OCI-LY3 (cell line): ENCODE data around the gene CD248.
"Not testable (repeated sequence)": the region's sequence is repeated elsewhere in the genome, so short reads cannot be mapped to it uniquely, and the experiment has no call there.

ENCODE experiments used
- CTCF ChIP-seq: fragments of 200-600, 300-600 bp; sonication (generic); IDR thresholded peaks from 2 replicates; pipeline ENCODE4 v1.5.1; 2014; ENCODE audit warnings: antibody characterized with exemption, low read length, low read depth
- EZH2phosphoT487 ChIP-seq: fragments of 200-600 bp; shearing (Covaris generic); IDR thresholded peaks from 2 replicates; pipeline ENCODE4 v1.6.1; 2018; ENCODE audit warnings: antibody characterized with exemption, mixed run types, low read depth

GRCh38 chr11:66310803-66311440 lies 5.9 kb downstream of the CD248 start:
- TF ChIP-seq CTCF, EZH2phosphoT487: not testable (repeated sequence)
